ENCODE data around the gene KLHL18. TPM values are rescaled to one million over a fixed set of nuclear protein-coding genes. Genes with fewer than 3 reads are reported as not detected.

The KLHL18 gene
- total RNA-seq, 1 experiment from 2014 or later: 35.4 TPM

DNA sequence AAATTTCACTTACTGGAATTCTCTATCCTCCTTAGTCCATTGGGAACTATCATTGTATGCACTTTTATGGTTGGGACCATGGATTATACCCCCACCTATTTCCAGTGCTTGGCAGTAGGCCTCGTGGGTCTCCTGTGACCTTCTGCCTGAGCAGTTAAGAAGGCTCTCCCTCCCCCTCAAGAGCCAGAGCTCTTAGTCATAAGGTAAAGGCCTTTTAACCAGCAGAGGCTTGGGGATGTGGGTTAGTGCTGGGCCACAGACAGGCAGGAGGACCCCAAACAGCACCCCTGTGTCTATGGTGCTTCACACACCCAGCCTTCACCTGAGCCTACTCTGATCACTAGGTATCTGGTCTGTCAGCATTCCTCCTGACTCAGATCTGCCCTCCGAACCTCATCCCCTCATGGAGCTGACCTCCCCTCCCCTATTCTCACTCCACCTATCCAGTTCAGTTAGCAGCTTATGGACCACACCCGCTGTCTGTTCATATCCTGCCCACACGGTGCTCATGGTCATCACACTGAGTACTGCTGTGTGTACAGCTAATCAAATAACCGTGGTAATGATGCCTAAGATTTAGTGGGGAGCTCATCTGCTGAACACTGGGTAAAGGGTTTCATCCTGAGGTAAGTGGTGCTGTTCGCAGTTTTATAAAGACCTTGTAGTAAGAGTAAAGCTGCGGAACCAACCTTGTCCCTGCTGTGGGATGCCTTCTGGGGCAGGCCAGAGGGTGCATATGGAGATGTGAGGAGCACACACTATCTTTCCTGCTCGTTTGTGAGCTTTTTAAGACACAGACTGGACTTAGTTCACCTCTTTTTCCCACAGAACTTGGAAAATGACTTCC, 40.9 kb downstream of the KLHL18 start:
- no peak for ATAC-seq
- intact Hi-C loops (cut with micrococcal nuclease; ENCODE audit: unreplicated experiment) (loop anchor here (2.0 kb wide), 1 partner anchor 73 kb away; no protein-coding TSS in a partner anchor), in situ Hi-C loops (cut with HindIII; ENCODE audit: low pct_unique_long_range_greater_than_20kb, low sequenced_read_pairs) (no loop called here)
- H3K27ac ChIP-seq (ENCODE audit: low read length): no peak overlapping the region
- H3K9me3 ChIP-seq (ENCODE audit: control insufficient read depth, insufficient read depth, low read depth, low read length): no peaks in the 10 kb centered on the region
- no peaks in the 10 kb centered on the region for H3K27me3 ChIP-seq (ENCODE audit: control insufficient read depth, insufficient read depth, low read length)
- CTCF ChIA-PET: interaction anchor here (0.7 to 1.0 kb wide), 2 partner anchors 10 to 71 kb away, joined by 4 to 5 read pairs; no protein-coding TSS in a partner anchor
- no peaks in the 10 kb centered on the region; the same call in 1 of the 2 replicates for H3K36me3 ChIP-seq (ENCODE audit: control insufficient read depth, insufficient read depth, low read length)
- TF ChIP-seq, protein P1, sequence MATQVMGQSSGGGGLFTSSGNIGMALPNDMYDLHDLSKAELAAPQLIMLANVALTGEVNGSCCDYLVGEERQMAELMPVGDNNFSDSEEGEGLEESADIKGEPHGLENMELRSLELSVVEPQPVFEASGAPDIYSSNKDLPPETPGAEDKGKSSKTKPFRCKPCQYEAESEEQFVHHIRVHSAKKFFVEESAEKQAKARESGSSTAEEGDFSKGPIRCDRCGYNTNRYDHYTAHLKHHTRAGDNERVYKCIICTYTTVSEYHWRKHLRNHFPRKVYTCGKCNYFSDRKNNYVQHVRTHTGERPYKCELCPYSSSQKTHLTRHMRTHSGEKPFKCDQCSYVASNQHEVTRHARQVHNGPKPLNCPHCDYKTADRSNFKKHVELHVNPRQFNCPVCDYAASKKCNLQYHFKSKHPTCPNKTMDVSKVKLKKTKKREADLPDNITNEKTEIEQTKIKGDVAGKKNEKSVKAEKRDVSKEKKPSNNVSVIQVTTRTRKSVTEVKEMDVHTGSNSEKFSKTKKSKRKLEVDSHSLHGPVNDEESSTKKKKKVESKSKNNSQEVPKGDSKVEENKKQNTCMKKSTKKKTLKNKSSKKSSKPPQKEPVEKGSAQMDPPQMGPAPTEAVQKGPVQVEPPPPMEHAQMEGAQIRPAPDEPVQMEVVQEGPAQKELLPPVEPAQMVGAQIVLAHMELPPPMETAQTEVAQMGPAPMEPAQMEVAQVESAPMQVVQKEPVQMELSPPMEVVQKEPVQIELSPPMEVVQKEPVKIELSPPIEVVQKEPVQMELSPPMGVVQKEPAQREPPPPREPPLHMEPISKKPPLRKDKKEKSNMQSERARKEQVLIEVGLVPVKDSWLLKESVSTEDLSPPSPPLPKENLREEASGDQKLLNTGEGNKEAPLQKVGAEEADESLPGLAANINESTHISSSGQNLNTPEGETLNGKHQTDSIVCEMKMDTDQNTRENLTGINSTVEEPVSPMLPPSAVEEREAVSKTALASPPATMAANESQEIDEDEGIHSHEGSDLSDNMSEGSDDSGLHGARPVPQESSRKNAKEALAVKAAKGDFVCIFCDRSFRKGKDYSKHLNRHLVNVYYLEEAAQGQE (IDR thresholded peaks at IDR 0.05; ENCODE audit: insufficient read depth in 1 of 2, low read depth in 2 of 2, low read length in 1 of 2): no peak
- TF ChIP-seq TCF7L2 (IDR thresholded peaks at IDR 0.05; ENCODE audit: low read depth, low read length): no peak
- no peak overlapping the region for H3K4me3 ChIP-seq (ENCODE audit: low read depth in 2 of 2, low read length in 2 of 2)
- no TSS peak for BruUV-seq (replicated peaks)
- DNase-seq (ENCODE audit: low read depth, low spot score): no peak
- no peaks in the 10 kb centered on the region for H3K4me1 ChIP-seq (ENCODE audit: control insufficient read depth, insufficient read depth, low read length)
- POLR2A ChIA-PET: interaction anchor here (0.6 kb wide), 1 partner anchor 98 kb away, joined by 4 read pairs; no protein-coding TSS in a partner anchor

DNA sequence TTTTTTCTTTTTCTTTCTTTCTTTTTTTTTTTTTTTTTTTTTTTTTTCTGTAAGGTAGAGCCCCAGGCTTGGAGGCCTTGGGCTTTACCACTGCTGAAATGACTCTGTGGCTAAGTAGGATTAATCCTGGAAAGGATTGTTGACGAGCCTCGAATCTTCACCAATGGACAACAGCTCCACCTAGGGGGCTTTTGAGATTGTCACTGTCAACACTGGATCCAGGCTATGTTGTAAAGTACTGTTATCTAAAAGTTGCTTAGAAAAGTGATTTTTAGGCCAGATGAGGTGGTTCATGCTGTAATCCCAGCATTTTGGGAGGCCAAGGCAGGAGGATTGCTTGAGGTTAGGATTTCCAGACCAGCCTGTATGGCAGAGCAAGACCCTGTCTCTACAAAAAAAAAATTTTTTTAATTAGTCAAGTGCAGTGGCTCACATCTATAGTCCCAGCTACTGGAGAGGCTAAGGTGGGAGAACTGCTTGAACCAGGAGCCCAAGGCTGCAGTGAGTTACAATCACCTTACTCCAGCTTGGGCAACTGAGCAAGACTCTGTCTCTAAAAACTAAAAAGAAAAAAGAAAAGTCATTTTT, 41.6 kb downstream of the KLHL18 start:
- ChIA-PET CTCF (interaction anchor here (0.7 to 1.0 kb wide), 2 partner anchors 9 to 72 kb away, joined by 4 to 5 read pairs; no protein-coding TSS in a partner anchor), POLR2A (no interaction called here)

More for the DNA sequence above, 41.6 kb downstream of the KLHL18 start:
- no peaks in the 10 kb centered on the region for H3K9me3 ChIP-seq (ENCODE audit: control insufficient read depth, insufficient read depth, low read depth, low read length)
- H3K4me3 ChIP-seq (ENCODE audit: low read depth in 2 of 2, low read length in 2 of 2): no peak overlapping the region
- H3K27ac ChIP-seq (ENCODE audit: low read length): no peak overlapping the region
- H3K4me1 ChIP-seq (ENCODE audit: control insufficient read depth, insufficient read depth, low read length): no peaks in the 10 kb centered on the region
- intact Hi-C loops (cut with micrococcal nuclease; ENCODE audit: unreplicated experiment): loop anchor here (2.0 kb wide), 1 partner anchor 74 kb away; no protein-coding TSS in a partner anchor
- in situ Hi-C loops (cut with HindIII; ENCODE audit: low pct_unique_long_range_greater_than_20kb, low sequenced_read_pairs): no loop called here
- no TSS peak for BruUV-seq (replicated peaks)
- peak; percentile 87 for ATAC-seq
- H3K36me3 ChIP-seq (ENCODE audit: control insufficient read depth, insufficient read depth, low read length): no peaks in the 10 kb centered on the region
- TF ChIP-seq, protein P1 (IDR thresholded peaks at IDR 0.05; ENCODE audit: insufficient read depth in 1 of 2, low read depth in 2 of 2, low read length in 1 of 2): no peak
- TF ChIP-seq, protein P2, sequence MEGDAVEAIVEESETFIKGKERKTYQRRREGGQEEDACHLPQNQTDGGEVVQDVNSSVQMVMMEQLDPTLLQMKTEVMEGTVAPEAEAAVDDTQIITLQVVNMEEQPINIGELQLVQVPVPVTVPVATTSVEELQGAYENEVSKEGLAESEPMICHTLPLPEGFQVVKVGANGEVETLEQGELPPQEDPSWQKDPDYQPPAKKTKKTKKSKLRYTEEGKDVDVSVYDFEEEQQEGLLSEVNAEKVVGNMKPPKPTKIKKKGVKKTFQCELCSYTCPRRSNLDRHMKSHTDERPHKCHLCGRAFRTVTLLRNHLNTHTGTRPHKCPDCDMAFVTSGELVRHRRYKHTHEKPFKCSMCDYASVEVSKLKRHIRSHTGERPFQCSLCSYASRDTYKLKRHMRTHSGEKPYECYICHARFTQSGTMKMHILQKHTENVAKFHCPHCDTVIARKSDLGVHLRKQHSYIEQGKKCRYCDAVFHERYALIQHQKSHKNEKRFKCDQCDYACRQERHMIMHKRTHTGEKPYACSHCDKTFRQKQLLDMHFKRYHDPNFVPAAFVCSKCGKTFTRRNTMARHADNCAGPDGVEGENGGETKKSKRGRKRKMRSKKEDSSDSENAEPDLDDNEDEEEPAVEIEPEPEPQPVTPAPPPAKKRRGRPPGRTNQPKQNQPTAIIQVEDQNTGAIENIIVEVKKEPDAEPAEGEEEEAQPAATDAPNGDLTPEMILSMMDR (IDR thresholded peaks at IDR 0.05): peak; percentile 73
- DNase-seq (ENCODE audit: low read depth, low spot score): peak; percentile 42
- no peaks in the 10 kb centered on the region for H3K27me3 ChIP-seq (ENCODE audit: control insufficient read depth, insufficient read depth, low read length)
